IMR-90 (cell line): ENCODE measurements around the gene ABR. TPM values are rescaled to one million over a fixed set of nuclear protein-coding genes. Genes with fewer than 3 reads are reported as not detected.

Experiments used
- ATAC-seq: fragments of 200-7000 bp; cut with Tn5 transposase; 2 replicates; pipeline ENCODE4 v1.9.1; 2020; ENCODE audit warnings: low read depth, mild to moderate bottlenecking, moderate library complexity
- BruUV-seq: library from RNA; stranded (reverse); fragments of 400-500 nt; replicated peaks from 2 replicates; lab custom pipeline; 2021; lab: Mats Ljungman, UMichigan
- CTCF ChIA-PET: fragments of 300-600 bp; formaldehyde crosslinking; extraction: SDS; loops from one replicate; lab custom pipeline; 2021; ENCODE audit warnings: antibody characterized with exemption; lab: Yijun Ruan, JAX
- POLR2A ChIA-PET: fragments of 300-600 bp; sonication (Branson Sonifier 250); formaldehyde crosslinking; loops from one replicate; lab custom pipeline; 2022; ENCODE audit warnings: antibody characterized with exemption; ENCODE audit not compliant: unreplicated experiment; lab: Charles Lee
- DNase-seq: peaks from one replicate; pipeline ENCODE4 v3.0.0; 2013
- H2AFZ ChIP-seq: replicated peaks from 2 replicates; pipeline ENCODE3; 2013; ENCODE audit warnings: low read length, mild to moderate bottlenecking; ENCODE audit not compliant: poor library complexity
- H2AK5ac ChIP-seq: 2 replicates; pipeline ENCODE4 v1.6.1; 2013; ENCODE audit warnings: low read depth, low read length, inconsistent platforms
- H2AK9ac ChIP-seq: replicated peaks from 2 replicates; pipeline ENCODE3; 2013; ENCODE audit warnings: mild to moderate bottlenecking, low read depth, low read length, moderate library complexity; ENCODE audit not compliant: poor library complexity
- H2BK120ac ChIP-seq: 2 replicates; pipeline ENCODE4 v1.6.1; 2013; ENCODE audit warnings: low read depth, low read length, inconsistent platforms
- H2BK15ac ChIP-seq: 3 replicates; pipeline ENCODE4 v1.6.1; 2013; ENCODE audit warnings: low read depth, low read length, inconsistent platforms
- H2BK20ac ChIP-seq: 2 replicates; pipeline ENCODE4 v1.6.1; 2013; ENCODE audit warnings: low read depth, mild to moderate bottlenecking, inconsistent platforms, low read length, moderate library complexity
- H2BK5ac ChIP-seq: 2 replicates; pipeline ENCODE4 v1.6.1; 2013; ENCODE audit warnings: mild to moderate bottlenecking, low read depth, low read length, inconsistent platforms; ENCODE audit not compliant: poor library complexity, severe bottlenecking
- H3K14ac ChIP-seq: replicated peaks from 2 replicates; pipeline ENCODE4 v1.6.1; 2013; ENCODE audit warnings: low read depth, low read length, inconsistent platforms
- H3K18ac ChIP-seq: 2 replicates; pipeline ENCODE4 v1.6.1; 2013; ENCODE audit warnings: low read depth, low read length, control low read depth
- H3K23ac ChIP-seq: 2 replicates; pipeline ENCODE4 v1.6.1; 2013; ENCODE audit warnings: low read depth, low read length, inconsistent platforms
- H3K27ac ChIP-seq: 2 replicates; pipeline ENCODE4 v1.5.1; 2013; ENCODE audit warnings: mild to moderate bottlenecking, control low read depth, low read length; ENCODE audit not compliant: insufficient read depth
- H3K27me3 ChIP-seq: 2 replicates; pipeline ENCODE4 v1.6.1; 2013; ENCODE audit warnings: low read length; ENCODE audit not compliant: control insufficient read depth, insufficient read depth
- H3K36me3 ChIP-seq: 2 replicates; pipeline ENCODE4 v1.6.1; 2013; ENCODE audit warnings: low read length, mixed read lengths; ENCODE audit not compliant: control insufficient read depth, insufficient read depth
- H3K4ac ChIP-seq: 2 replicates; pipeline ENCODE4 v1.6.1; 2013; ENCODE audit warnings: low read depth, low read length, inconsistent platforms
- H3K4me1 ChIP-seq: 2 replicates; pipeline ENCODE4 v1.6.1; 2013; ENCODE audit warnings: low read length, mixed read lengths; ENCODE audit not compliant: control insufficient read depth, insufficient read depth
- H3K4me2 ChIP-seq: 2 replicates; pipeline ENCODE4 v1.6.1; 2013; ENCODE audit warnings: low read depth, mild to moderate bottlenecking, control low read depth, low read length, moderate library complexity
- H3K4me3 ChIP-seq: 2 replicates; pipeline ENCODE4 v1.5.1; 2013; ENCODE audit warnings: low read depth, mild to moderate bottlenecking, control low read depth, low read length, moderate library complexity; ENCODE audit not compliant: insufficient read depth
- H3K56ac ChIP-seq: 2 replicates; pipeline ENCODE4 v1.6.1; 2013; ENCODE audit warnings: low read length, inconsistent platforms; ENCODE audit not compliant: insufficient read depth; ENCODE audit errors: extremely low read depth
- H3K79me1 ChIP-seq, 2 experiments: 2 replicates each; pipeline ENCODE4 v1.6.1; 2013; ENCODE audit warnings: low read length in 2 of 2, inconsistent platforms in 1 of 2, low read depth in 1 of 2
- H3K9ac ChIP-seq: 2 replicates; pipeline ENCODE4 v1.6.1; 2013; ENCODE audit warnings: low read depth, low read length, control low read depth
- H3K9me1 ChIP-seq: 2 replicates; pipeline ENCODE4 v1.6.1; 2013; ENCODE audit warnings: low read length, inconsistent platforms; ENCODE audit not compliant: insufficient read depth
- H3K9me3 ChIP-seq: 2 replicates; pipeline ENCODE4 v1.6.1; 2013; ENCODE audit warnings: low read length; ENCODE audit not compliant: control insufficient read depth, insufficient read depth
- H4K20me1 ChIP-seq: 2 replicates; pipeline ENCODE4 v1.6.1; 2013; ENCODE audit warnings: low read length, inconsistent platforms; ENCODE audit not compliant: insufficient read depth
- H4K5ac ChIP-seq: 2 replicates; pipeline ENCODE4 v1.6.1; 2013; ENCODE audit warnings: mild to moderate bottlenecking, low read depth, low read length, control low read depth
- H4K8ac ChIP-seq, 2 experiments: 2 replicates each; pipeline ENCODE4 v1.6.1; 2013; ENCODE audit warnings: low read depth in 2 of 2, low read length in 2 of 2, control low read depth in 1 of 2, inconsistent platforms in 1 of 2
- H4K91ac ChIP-seq: 2 replicates; pipeline ENCODE4 v1.6.1; 2013; ENCODE audit warnings: low read depth, low read length, inconsistent platforms; ENCODE audit not compliant: insufficient read depth
- BHLHE40 ChIP-seq: fragments of 150-350 bp; IDR thresholded peaks from 2 replicates; pipeline ENCODE4 v1.6.1; 2016; ENCODE audit warnings: mild to moderate bottlenecking, low read depth, low read length
- CEBPB ChIP-seq: IDR thresholded peaks from 2 replicates; pipeline ENCODE4 v1.6.1; 2012; ENCODE audit warnings: low read depth, low read length, improper control_type of control experiment
- CHD1 ChIP-seq: IDR thresholded peaks from 2 replicates; pipeline ENCODE4 v1.6.1; 2012; ENCODE audit warnings: low read depth, low read length, improper control_type of control experiment
- FOS ChIP-seq: fragments of 150-350 bp; IDR thresholded peaks from 2 replicates; pipeline ENCODE4 v1.6.1; 2016; ENCODE audit warnings: low read depth, low read length
- MAFK ChIP-seq: IDR thresholded peaks from 2 replicates; pipeline ENCODE4 v1.6.1; 2012; ENCODE audit warnings: low read depth, low read length, improper control_type of control experiment
- MAZ ChIP-seq: IDR thresholded peaks from 2 replicates; pipeline ENCODE4 v1.6.1; 2012; ENCODE audit warnings: low read depth, mild to moderate bottlenecking, low read length, improper control_type of control experiment, moderate library complexity, borderline replicate concordance
- MXI1 ChIP-seq: IDR thresholded peaks from 2 replicates; pipeline ENCODE4 v1.6.1; 2012; ENCODE audit warnings: low read depth, mild to moderate bottlenecking, low read length, moderate library complexity, borderline replicate concordance
- NFE2L2 ChIP-seq: fragments of 150-350 bp; IDR thresholded peaks from 2 replicates; pipeline ENCODE4 v1.6.1; 2016; ENCODE audit warnings: low read depth, mild to moderate bottlenecking, low read length
- POLR2A ChIP-seq: IDR thresholded peaks from 2 replicates; pipeline ENCODE4 v1.6.1; 2012; ENCODE audit warnings: mild to moderate bottlenecking, low read depth, low read length
- RAD21 ChIP-seq: IDR thresholded peaks from 2 replicates; pipeline ENCODE4 v1.6.1; 2012; ENCODE audit warnings: low read length, improper control_type of control experiment
- RCOR1 ChIP-seq: IDR thresholded peaks from 2 replicates; pipeline ENCODE4 v1.6.1; 2012; ENCODE audit warnings: mild to moderate bottlenecking, low read length, improper control_type of control experiment; ENCODE audit not compliant: insufficient replicate concordance
- RFX5 ChIP-seq: IDR thresholded peaks from 2 replicates; pipeline ENCODE4 v1.8.0; 2012; ENCODE audit warnings: low read depth, mild to moderate bottlenecking, low read length, moderate library complexity
- SMC3 ChIP-seq: fragments of 150-350 bp; IDR thresholded peaks from 2 replicates; pipeline ENCODE4 v1.6.1; 2016; ENCODE audit warnings: low read depth, mild to moderate bottlenecking, antibody characterized with exemption, low read length, moderate library complexity
- WGBS, 2 experiments: methylation state at CpG; one replicate each; pipeline versions ENCODE4 v1.1.5 to v1.1.7; 2013; ENCODE audit warnings: missing lambda C conversion rate in 2 of 2; ENCODE audit not compliant: insufficient read length in 1 of 2; ENCODE audit errors: extremely low coverage in 2 of 2; 5-methylcytosine and 5-hydroxymethylcytosine counted together
- dilution Hi-C: fragments of 300-500 bp; cut with HindIII; formaldehyde crosslinking; loops from one replicate; pipeline ENCODE4 v1.14.3; 2018; ENCODE audit warnings: low sequenced_read_pairs; ENCODE audit not compliant: unreplicated experiment
- in situ Hi-C: fragments of 300-500 bp; cut with MboI; formaldehyde crosslinking; loops from 3 replicates; pipeline ENCODE4 v1.14.3; 2019; ENCODE audit warnings: low sequenced_read_pairs, inconsistent platforms, mixed read lengths
- intact Hi-C: fragments of 100-400 bp; cut with micrococcal nuclease; formaldehyde crosslinking; loops from 2 replicates; pipeline ENCODE4 v1.10.0; 2022
- polyA plus RNA-seq, 3 experiments: library from polyadenylated mRNA; depleted of rRNA; stranded (reverse); fragments of >200 nt; gene quantifications; 2 replicates each; pipeline ENCODE4 v1.2.3, GENCODE V29; 2012; ENCODE audit warnings: low replicate concordance in 1 of 3
- total RNA-seq: library from RNA; depleted of rRNA; stranded (reverse); fragments of >200 nt; gene quantifications from 2 replicates; pipeline ENCODE4 v1.2.3, GENCODE V29; 2012
- TF ChIP-seq, protein P1 (sequence below): conservative IDR thresholded peaks from 2 replicates; pipeline ENCODE4 v1.5.1; 2012; ENCODE audit warnings: mild to moderate bottlenecking, low read depth, low read length, improper control_type of control experiment
- TF ChIP-seq, protein P2 (sequence below): fragments of 150-350 bp; IDR thresholded peaks from 2 replicates; pipeline ENCODE4 v1.6.1; 2017; ENCODE audit warnings: mild to moderate bottlenecking, antibody characterized with exemption, low read length, low read depth
- TF ChIP-seq, protein P3 (sequence below): fragments of 150-350 bp; IDR thresholded peaks from 2 replicates; pipeline ENCODE4 v1.6.1; 2016; ENCODE audit warnings: low read depth, mild to moderate bottlenecking, low read length, moderate library complexity, borderline replicate concordance

ABR gene
- total and polyA plus RNA-seq, 2 of the 4 experiments (the other 2 are of a cell fraction) = 28.3 to 79.7 TPM

DNA sequence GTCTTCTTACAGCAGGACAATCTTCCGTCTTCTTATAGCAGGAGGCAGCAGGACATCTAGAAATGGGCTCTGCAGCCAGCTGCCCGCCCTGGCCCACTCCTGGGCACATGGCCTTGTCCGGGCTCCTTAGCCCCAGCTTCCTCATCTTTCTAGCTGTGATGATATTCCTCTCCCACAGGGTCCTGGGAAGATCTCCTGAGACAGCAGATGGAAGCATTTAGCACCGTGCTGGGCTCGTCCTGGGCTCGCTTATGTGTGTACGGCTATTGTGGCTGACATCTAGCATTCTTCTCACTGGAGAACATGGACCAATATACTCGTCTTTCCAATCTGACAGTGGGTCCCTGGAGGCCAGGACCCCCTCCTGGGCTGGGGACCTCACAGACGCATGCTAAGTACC, 134.3 kb downstream of the ABR start:
- in situ Hi-C loops (no loop called here), intact Hi-C loops (no loop called here), dilution Hi-C loops (no loop called here)
- Histone ChIP-seq H3K4me3 (no peak overlapping the region), H3K9me3 (no peaks in the 10 kb centered on the region), H3K9ac (no peak overlapping the region), H4K8ac (no peak overlapping the region), H3K4me1 (peaks cover 17% of the 10 kb centered on the region), H2AK5ac (no peak overlapping the region), H3K27me3 (no peaks in the 10 kb centered on the region), H3K79me1 (peaks cover 24 to 41% of the 10 kb centered on the region in 2 experiments), H2BK5ac (no peak overlapping the region), H4K5ac (no peak overlapping the region), H4K91ac (no peak overlapping the region), H3K36me3 (peaks cover 37% of the 10 kb centered on the region), H3K4me2 (no peak overlapping the region), H2AK9ac (peak overlapping the region; percentile 84), H4K20me1 (peaks cover 36% of the 10 kb centered on the region), H3K56ac (no peak overlapping the region), H3K4ac (no peak overlapping the region), H2BK20ac (no peak overlapping the region), H3K14ac (no peak overlapping the region), H2BK120ac (no peak overlapping the region), H3K27ac (no peak overlapping the region), H2BK15ac (no peak overlapping the region), H3K18ac (no peak overlapping the region), H3K23ac (no peak overlapping the region; the same call in 1 of the 2 replicates), H3K9me1 (peaks cover 8% of the 10 kb centered on the region), H2AFZ (no peak overlapping the region)
- no TSS peak for BruUV-seq
- DNase-seq (no peak), ATAC-seq (no peak)
- ChIA-PET POLR2A (no interaction called here), CTCF (no interaction called here)
- TF ChIP-seq, protein P1, sequence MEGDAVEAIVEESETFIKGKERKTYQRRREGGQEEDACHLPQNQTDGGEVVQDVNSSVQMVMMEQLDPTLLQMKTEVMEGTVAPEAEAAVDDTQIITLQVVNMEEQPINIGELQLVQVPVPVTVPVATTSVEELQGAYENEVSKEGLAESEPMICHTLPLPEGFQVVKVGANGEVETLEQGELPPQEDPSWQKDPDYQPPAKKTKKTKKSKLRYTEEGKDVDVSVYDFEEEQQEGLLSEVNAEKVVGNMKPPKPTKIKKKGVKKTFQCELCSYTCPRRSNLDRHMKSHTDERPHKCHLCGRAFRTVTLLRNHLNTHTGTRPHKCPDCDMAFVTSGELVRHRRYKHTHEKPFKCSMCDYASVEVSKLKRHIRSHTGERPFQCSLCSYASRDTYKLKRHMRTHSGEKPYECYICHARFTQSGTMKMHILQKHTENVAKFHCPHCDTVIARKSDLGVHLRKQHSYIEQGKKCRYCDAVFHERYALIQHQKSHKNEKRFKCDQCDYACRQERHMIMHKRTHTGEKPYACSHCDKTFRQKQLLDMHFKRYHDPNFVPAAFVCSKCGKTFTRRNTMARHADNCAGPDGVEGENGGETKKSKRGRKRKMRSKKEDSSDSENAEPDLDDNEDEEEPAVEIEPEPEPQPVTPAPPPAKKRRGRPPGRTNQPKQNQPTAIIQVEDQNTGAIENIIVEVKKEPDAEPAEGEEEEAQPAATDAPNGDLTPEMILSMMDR = no peak
- no peak for TF ChIP-seq RFX5
- no peak for TF ChIP-seq RAD21
- TF ChIP-seq MAZ = no peak
- no peak for TF ChIP-seq MAFK
- no peak for TF ChIP-seq POLR2A
- no peak for TF ChIP-seq FOS
- TF ChIP-seq SMC3 = no peak
- TF ChIP-seq RCOR1 = no peak
- no peak for TF ChIP-seq MXI1
- TF ChIP-seq, protein P2, sequence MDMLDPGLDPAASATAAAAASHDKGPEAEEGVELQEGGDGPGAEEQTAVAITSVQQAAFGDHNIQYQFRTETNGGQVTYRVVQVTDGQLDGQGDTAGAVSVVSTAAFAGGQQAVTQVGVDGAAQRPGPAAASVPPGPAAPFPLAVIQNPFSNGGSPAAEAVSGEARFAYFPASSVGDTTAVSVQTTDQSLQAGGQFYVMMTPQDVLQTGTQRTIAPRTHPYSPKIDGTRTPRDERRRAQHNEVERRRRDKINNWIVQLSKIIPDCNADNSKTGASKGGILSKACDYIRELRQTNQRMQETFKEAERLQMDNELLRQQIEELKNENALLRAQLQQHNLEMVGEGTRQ = no peak
- TF ChIP-seq NFE2L2 = no peak
- no peak for TF ChIP-seq CEBPB
- TF ChIP-seq, protein P3, sequence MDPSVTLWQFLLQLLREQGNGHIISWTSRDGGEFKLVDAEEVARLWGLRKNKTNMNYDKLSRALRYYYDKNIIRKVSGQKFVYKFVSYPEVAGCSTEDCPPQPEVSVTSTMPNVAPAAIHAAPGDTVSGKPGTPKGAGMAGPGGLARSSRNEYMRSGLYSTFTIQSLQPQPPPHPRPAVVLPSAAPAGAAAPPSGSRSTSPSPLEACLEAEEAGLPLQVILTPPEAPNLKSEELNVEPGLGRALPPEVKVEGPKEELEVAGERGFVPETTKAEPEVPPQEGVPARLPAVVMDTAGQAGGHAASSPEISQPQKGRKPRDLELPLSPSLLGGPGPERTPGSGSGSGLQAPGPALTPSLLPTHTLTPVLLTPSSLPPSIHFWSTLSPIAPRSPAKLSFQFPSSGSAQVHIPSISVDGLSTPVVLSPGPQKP = no peak
- TF ChIP-seq CHD1 = no peak
- TF ChIP-seq BHLHE40 = no peak
- 88% methylated on average over 7 of the region's 9 CpGs; no CpG with 5 or more reads in 1 of the 2 experiments for WGBS, 2 experiments
